Measurements from ENCODE around the gene FOXJ1. TPM values are rescaled to one million over a fixed set of nuclear protein-coding genes. Genes with fewer than 3 reads are reported as not detected.

FOXJ1 gene
- total RNA-seq, 2 experiments from 2014 or later, result 0.63 to 0.89 TPM

GRCh38 chr17:76171706-76172105 lies 30.7 kb upstream of the FOXJ1 start:
- no peaks in the 10 kb centered on the region for H3K9me3 ChIP-seq (ENCODE audit: control insufficient read depth in 1 of 2, insufficient read depth in 1 of 2, low read length in 2 of 2)
- Mint-ChIP-seq H3K27ac (no peak overlapping the region), H3K36me3 (ENCODE audit: low read depth) (peaks cover 14% of the 10 kb centered on the region), H3K4me3 (no peak overlapping the region), H3K9me3 (no peaks in the 10 kb centered on the region), H3K27me3 (no peaks in the 10 kb centered on the region), H3K4me1 (ENCODE audit: low read depth) (peaks cover 30% of the 10 kb centered on the region)
- peaks cover 22% of the 10 kb centered on the region for H3K36me3 ChIP-seq (ENCODE audit: insufficient read depth, low read length)
- CTCF ChIA-PET, result interaction anchor here (1.0 to 1.4 kb wide), 2 partner anchors 9 to 108 kb away, joined by 3 to 4 read pairs; no protein-coding TSS in a partner anchor
- intact Hi-C loops (cut with DNase I, micrococcal nuclease), result no loop called here
- ATAC-seq (ENCODE audit: poor library complexity), result no peak
- peaks cover 7% of the 10 kb centered on the region for H3K4me1 ChIP-seq (ENCODE audit: insufficient read depth, low read length)
- TF ChIP-seq CTCF (IDR thresholded peaks at IDR 0.05), result no peak
- no peak for DNase-seq
- POLR2A ChIA-PET, result no interaction called here
- H3K4me3 ChIP-seq (ENCODE audit: low read length), result no peak overlapping the region
- H3K27me3 ChIP-seq (ENCODE audit: control insufficient read depth in 1 of 2, insufficient read depth in 2 of 2, low read length in 2 of 2), result no peaks in the 10 kb centered on the region
- no peak overlapping the region for H3K27ac ChIP-seq (ENCODE audit: low read depth in 1 of 2, low read length in 2 of 2)

GRCh38 chr17:76170114-76170513 lies 29.1 kb upstream of the FOXJ1 start:
- no peak overlapping the region for H3K4me3 ChIP-seq (ENCODE audit: low read length)
- H3K36me3 Mint-ChIP-seq (ENCODE audit: low read depth), result peaks cover 19% of the 10 kb centered on the region
- H3K9me3 ChIP-seq (ENCODE audit: control insufficient read depth in 1 of 2, insufficient read depth in 1 of 2, low read length in 2 of 2), result no peaks in the 10 kb centered on the region
- no peak overlapping the region for H3K27ac Mint-ChIP-seq
- DNase-seq (no peak), ATAC-seq (ENCODE audit: poor library complexity) (no peak)
- POLR2A ChIA-PET, result interaction anchor here (1.7 kb wide), 1 partner anchor 9 kb away, joined by 7 read pairs; no protein-coding TSS in a partner anchor
- peaks cover 3% of the 10 kb centered on the region for H3K4me1 ChIP-seq (ENCODE audit: insufficient read depth, low read length)
- intact Hi-C loops (cut with DNase I, micrococcal nuclease), result no loop called here
- peaks cover 27% of the 10 kb centered on the region for H3K36me3 ChIP-seq (ENCODE audit: insufficient read depth, low read length)
- TF ChIP-seq CTCF (IDR thresholded peaks at IDR 0.05), result no peak
- no peak overlapping the region for H3K4me3 Mint-ChIP-seq
- no peak overlapping the region for H3K27ac ChIP-seq (ENCODE audit: low read depth in 1 of 2, low read length in 2 of 2)
- H3K4me1 Mint-ChIP-seq (ENCODE audit: low read depth), result peaks cover 25% of the 10 kb centered on the region
- CTCF ChIA-PET, result interaction anchor here (2.7 kb wide), 1 partner anchor 10 kb away, joined by 17 read pairs; no protein-coding TSS in a partner anchor
- no peaks in the 10 kb centered on the region for H3K27me3 ChIP-seq (ENCODE audit: control insufficient read depth in 1 of 2, insufficient read depth in 2 of 2, low read length in 2 of 2)
- no peaks in the 10 kb centered on the region for H3K9me3 Mint-ChIP-seq
- no peaks in the 10 kb centered on the region for H3K27me3 Mint-ChIP-seq

- Mint-ChIP-seq H3K36me3 (ENCODE audit: low read depth) (peaks cover 43% of the 10 kb centered on the region), H3K4me1 (ENCODE audit: low read depth) (peaks cover 16% of the 10 kb centered on the region), H3K27ac (no peak overlapping the region), H3K9me3 (no peaks in the 10 kb centered on the region), H3K4me3 (no peak overlapping the region), H3K27me3 (no peaks in the 10 kb centered on the region)
- Histone ChIP-seq H3K27me3 (ENCODE audit: control insufficient read depth in 1 of 2, insufficient read depth in 2 of 2, low read length in 2 of 2) (no peaks in the 10 kb centered on the region), H3K36me3 (ENCODE audit: insufficient read depth, low read length) (peaks cover 35% of the 10 kb centered on the region), H3K9me3 (ENCODE audit: control insufficient read depth in 1 of 2, insufficient read depth in 1 of 2, low read length in 2 of 2) (no peaks in the 10 kb centered on the region), H3K4me3 (ENCODE audit: low read length) (no peak overlapping the region), H3K4me1 (ENCODE audit: insufficient read depth, low read length) (peaks cover 3% of the 10 kb centered on the region), H3K27ac (ENCODE audit: low read depth in 1 of 2, low read length in 2 of 2) (no peak overlapping the region)
- ChIA-PET POLR2A (interaction anchor here (1.2 to 1.7 kb wide), 2 partner anchors 13 to 15 kb away, joined by 4 to 5 read pairs; no protein-coding TSS in a partner anchor), CTCF (interaction anchor here (0.9 to 1.8 kb wide), 3 partner anchors 12 to 136 kb away, joined by 3 read pairs; no protein-coding TSS in a partner anchor)
- no peak for TF ChIP-seq CTCF (IDR thresholded peaks at IDR 0.05)
- DNase-seq (no peak), ATAC-seq (ENCODE audit: poor library complexity) (no peak)
- intact Hi-C loops (cut with DNase I, micrococcal nuclease), result no loop called here
Observed at GRCh38 chr17:76166906-76167305, 25.9 kb upstream of the FOXJ1 start.
